NOMO-1 (cell line): ENCODE measurements around the gene USP40.
A peak's percentile ranks its signal among the peaks of the same experiment; 100 is the strongest.
"Not testable (repeated sequence)": the region's sequence is repeated elsewhere in the genome, so short reads cannot be mapped to it uniquely, and the experiment has no call there.

Experiments used
- DNase-seq, 2 experiments: peaks; one replicate each; lab custom pipeline; 2025; ENCODE audit not compliant: unreplicated experiment in 2 of 2; lab: John Stamatoyannopoulos, UW

The USP40 gene, protein sequence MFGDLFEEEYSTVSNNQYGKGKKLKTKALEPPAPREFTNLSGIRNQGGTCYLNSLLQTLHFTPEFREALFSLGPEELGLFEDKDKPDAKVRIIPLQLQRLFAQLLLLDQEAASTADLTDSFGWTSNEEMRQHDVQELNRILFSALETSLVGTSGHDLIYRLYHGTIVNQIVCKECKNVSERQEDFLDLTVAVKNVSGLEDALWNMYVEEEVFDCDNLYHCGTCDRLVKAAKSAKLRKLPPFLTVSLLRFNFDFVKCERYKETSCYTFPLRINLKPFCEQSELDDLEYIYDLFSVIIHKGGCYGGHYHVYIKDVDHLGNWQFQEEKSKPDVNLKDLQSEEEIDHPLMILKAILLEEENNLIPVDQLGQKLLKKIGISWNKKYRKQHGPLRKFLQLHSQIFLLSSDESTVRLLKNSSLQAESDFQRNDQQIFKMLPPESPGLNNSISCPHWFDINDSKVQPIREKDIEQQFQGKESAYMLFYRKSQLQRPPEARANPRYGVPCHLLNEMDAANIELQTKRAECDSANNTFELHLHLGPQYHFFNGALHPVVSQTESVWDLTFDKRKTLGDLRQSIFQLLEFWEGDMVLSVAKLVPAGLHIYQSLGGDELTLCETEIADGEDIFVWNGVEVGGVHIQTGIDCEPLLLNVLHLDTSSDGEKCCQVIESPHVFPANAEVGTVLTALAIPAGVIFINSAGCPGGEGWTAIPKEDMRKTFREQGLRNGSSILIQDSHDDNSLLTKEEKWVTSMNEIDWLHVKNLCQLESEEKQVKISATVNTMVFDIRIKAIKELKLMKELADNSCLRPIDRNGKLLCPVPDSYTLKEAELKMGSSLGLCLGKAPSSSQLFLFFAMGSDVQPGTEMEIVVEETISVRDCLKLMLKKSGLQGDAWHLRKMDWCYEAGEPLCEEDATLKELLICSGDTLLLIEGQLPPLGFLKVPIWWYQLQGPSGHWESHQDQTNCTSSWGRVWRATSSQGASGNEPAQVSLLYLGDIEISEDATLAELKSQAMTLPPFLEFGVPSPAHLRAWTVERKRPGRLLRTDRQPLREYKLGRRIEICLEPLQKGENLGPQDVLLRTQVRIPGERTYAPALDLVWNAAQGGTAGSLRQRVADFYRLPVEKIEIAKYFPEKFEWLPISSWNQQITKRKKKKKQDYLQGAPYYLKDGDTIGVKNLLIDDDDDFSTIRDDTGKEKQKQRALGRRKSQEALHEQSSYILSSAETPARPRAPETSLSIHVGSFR

DNA sequence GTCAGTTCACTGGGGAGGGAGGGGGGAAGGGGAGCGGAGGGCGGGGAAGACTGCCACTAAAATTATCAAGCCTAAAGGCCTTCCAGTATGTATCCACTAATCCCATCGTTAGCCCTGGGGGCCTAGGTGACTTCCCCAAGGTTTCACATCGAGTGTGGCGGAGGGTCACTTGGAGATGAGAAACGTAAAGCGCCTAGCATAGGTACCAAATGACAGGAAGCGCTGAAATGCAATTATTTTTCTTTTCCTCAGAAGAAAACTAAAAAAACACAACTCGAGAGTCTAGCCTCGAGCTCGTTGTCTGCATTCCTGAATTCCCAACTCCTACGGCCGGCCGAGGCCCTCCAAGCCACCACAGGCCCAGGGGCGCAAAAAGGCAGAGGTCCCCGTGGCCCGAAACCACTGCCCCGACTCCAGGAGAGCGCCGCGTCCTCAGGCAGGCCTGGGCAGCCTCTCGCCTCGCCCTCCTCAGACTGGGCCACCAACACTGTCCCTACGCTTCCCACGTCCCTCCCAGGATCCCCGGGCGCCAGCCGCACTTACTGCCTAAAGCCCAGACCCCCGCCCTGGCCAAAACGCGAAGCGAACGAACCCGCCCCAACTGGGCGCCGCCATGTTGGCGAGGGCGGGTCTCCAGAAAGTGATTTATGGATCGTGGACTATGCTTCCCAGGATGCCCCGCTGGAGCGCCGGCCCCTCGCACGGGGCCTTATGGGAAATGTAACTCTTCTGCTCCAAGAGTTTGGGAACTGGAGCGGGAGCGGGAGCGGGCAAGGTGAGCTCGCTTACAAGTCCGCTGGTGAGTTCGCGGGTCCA, at the start of gene USP40:
Gene USP40, minus strand, starts transcription at position 642 of the 816 bp plus-strand sequence. CDS start 1,228 bp downstream, outside the sequence.
- DNase-seq, result peak; percentile 69 to 74

DNA sequence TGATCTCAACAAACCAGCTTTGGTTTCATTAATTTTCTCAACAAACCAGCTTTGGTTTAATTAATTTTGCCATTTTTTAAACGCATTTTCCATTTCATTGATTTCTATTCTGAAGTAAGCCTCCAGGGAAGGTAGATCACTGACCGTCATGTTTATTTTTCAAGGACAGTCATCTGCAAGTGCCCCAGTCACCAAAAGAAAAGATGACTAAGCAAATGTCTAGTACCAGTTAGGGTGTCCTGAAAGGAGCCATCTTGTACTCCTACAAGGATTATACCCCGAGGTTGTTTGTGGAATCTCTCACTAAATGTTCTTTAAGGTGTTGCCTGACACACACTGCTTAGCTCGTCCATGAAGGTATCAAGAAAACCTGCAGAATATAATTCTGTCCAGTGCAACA, 44.7 kb upstream of the USP40 start:
- no peak for DNase-seq

DNA sequence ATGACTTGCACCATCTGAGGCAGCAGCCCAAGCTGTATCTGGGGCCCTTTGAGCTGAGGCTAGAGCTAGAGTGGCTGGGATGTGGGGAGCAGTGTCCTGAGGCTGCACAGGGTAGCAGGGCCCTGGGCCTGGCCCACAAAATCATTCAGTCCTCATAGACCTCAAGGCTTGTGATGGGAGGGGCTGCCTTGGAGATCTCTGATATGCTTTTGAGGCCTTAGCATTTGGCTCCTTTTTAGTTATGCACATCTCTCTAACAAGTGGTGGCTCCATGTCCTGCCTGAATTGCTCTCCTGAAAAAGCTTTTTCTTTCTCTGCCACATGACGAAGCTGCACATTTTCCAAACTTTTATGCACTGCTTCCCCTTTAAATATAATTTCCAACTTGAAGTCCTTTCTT, 39.1 kb upstream of the USP40 start:
- DNase-seq, result no peak

DNA sequence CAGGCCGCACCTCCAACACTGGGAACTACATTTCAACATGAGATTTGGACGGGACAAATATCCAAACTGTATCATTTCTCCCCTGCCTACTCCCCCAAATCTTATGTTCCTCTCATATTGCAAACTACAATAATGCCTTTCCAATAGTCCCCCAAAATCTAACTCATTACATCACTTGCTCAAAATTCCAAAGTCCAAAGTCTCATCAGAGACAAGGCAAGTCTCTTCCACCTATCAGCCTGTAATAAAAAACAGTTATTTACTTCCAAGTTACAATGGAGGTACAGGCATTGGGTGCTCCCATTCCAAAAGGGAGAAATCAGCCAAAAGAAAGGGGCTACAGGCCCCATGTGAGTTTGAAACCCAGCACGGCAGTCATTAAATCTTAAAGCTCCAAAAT, 38.2 kb upstream of the USP40 start:
- DNase-seq, result no peak

DNA sequence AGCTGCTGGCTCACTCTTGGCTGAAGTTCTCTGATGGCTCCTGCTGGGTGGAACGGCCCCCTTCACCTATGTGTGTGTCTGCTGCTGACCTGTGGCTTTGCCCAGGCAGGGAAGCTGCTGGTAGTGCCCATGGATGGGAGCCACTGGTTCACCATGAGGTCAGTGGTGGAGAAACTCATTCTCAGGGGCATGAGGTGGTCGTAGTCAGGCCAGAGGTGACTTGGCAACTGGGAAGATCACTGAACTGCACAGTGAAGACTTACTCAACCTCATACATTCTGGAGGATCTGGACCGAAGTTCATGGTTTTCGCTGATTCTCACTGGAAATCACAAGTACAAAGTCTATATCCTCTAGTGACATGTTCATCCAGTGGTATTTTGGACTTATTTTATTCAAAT, 36.9 kb upstream of the USP40 start:
- no peak for DNase-seq

DNA sequence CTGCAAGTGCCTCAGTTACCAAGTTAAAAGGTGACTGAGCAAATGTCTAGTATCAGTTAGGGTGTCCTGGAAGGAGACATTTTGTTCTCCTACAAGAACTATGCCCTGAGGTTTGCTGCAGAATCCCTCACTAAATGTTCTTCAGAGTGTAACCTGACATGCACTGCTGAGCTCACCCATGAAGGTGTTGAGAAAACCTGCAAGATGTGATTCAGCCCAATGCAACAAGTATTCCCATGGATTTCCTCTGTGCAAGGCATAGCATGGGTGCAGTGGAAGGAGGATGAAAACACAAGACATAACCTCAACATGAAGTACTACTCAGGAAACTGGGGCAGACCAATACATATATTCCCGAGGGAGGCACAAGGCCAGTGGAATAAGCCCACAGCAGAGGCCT, 35.5 kb upstream of the USP40 start:
- DNase-seq, result no peak

DNA sequence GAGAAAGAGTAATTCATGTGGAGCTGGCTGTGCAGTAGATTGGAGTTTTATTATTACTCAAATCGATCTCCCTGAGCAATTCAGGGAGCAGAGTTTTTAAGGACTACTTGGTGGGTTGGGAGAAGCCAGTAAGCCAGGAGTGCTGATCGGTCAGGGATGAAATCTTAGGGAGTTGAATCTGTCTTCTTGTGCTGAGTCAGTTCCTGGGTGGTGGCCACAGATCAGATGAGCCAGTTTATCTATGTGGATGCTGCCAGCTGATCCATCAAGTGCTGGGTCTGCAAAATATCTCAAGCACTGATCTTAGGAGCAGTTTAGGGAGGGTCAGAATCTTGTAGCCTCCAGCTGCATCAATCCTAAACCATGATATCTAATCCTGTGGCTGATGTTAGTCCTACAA, 33.8 kb upstream of the USP40 start:
- no peak for DNase-seq

DNA sequence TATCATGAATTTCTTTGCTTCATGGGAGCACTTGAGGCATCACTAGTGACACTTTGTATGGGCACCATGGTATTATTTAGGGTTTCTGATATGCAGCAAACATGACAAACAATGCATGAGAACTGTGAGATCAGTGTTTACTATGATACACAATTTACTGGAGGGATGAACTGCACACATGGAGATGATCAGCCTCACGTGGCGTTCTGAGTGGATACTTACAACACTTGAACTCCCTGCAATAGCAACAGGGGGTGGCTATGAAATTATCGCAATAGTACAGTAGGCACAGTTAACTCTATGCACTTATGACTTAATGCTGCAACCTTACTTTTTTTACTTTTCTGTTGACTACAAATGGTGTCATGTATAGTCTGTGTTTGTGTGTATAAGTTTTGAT, 32.4 kb upstream of the USP40 start:
- no peak for DNase-seq

DNA sequence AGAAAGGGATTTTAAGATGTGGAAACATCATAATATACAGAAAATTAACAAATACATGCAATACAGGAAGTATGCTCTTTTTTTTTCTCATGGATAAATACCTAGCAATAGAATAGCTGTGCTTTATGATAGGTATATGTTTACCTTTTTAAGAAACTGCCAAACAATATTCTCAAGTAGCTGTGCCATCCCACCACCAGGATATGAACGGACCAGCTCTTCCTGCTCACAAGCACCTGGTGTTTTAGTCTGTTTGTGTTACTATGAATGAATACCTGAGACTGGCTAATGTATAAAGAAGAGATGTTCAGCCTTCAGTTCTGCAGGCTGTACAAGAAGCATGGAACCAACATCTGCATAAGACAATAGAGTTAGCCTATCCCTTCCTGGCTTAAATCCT, 30.9 kb upstream of the USP40 start:
- DNase-seq, result no peak

DNA sequence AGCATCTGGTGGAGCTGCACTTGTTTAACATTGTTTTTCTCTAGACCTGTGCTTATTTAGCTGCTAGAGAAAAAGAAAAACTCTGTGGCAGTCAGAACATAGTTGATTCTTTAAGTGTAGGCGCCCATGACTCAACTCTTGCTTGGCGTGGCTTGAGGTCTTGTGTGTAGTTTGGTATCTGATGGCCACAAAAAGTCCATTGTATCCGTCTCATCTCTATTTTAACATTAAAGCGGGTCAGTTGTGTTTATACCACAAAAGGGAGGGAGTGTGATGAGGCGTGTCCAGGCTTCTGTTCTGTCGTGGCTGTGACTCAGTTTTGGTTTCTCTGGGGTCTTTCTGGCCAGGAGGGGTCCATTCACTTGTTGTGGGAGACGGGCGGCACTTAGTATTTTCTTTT, 26.6 kb upstream of the USP40 start:
- no peak for DNase-seq

DNA sequence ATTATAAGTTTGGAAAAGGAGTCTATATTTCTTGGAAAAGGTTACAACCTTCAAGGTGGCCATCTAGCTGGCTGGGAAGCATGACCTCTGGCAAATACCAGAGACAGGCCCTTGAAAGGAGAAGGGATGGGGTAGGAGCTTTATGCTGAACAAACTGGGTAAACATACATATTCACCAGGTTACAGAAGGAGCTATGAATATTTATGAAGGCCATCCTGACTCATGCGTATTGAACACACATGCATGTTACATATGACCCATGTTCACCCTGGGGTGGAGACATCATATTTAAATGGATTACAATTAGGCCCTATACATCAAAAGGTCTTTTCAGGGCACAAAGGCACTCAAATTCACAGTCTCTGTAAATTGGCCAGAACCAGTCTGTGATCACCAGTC, 26.1 kb upstream of the USP40 start:
- not testable (repeated sequence) for DNase-seq

DNA sequence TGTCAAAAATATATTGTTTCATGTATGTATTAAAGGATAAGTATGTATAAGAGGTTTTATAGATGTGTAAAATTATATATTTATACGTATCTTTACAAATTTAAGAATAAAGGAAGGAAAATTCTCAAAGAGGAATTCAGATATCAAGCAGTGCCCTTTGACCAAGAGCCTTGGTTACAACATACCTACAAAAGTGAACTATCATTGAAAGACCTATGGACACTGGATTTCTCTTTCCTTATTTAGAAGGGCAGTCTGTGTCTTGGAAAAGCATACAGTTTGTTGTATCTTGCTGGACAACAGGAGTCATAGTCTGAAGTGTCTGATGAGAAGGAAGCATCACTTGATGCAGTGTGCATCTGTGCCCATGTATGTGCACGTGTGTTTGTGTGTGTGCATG, 21.8 kb upstream of the USP40 start:
- DNase-seq, result no peak

DNA sequence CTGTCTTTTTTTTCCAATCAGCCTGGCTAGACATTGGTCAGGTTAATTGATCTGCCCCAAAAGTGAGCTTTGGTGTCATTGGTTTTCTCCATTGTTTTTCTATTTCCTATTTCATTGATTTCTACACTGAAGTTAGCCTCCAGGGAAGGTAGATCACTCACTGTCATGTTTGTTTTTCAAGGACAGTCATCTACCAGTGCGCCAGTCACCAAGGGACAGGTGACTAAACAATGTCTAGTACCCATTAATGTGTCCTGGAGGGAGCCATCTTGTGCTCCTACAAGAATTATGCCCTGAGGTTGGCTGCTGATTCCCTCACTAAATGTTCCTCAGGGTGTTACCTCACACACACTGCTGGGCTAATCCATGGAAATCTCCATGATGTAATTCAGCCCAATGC, 17.6 kb upstream of the USP40 start:
- DNase-seq, result no peak

DNA sequence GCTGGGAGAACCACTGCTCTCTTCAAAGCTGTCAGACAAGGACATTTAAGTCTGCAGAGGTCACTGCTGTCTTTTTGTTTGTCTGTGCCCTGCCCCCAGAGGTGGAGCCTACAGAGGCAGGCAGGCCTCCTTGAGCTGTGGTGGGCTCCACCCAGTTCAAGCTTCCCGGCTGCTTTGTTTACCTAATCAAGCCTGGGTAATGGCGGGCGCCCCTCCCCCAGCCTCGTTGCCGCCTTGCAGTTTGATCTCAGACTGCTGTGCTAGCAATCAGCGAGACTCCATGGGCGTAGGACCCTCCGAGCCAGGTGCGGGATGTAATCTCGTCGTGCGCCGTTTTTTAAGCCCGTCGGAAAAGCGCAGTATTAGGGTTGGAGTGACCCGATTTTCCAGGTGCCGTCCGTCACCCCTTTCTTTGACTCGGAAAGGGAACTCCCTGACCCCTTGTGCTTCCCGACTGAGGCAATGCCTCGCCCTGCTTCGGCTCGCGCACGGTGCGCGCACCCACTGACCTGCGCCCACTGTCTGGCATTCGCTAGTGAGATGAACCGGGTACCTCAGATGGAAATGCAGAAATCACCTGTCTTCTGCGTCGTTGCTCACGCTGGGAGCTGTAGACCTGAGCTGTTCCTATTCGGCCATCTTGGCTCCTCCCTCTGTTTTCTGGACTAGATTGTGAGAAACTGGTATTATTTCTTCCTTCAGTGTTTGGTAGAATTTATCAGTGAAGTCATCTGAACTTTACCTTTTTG, 16.8 kb upstream of the USP40 start:
- DNase-seq, result not testable (repeated sequence)

DNA sequence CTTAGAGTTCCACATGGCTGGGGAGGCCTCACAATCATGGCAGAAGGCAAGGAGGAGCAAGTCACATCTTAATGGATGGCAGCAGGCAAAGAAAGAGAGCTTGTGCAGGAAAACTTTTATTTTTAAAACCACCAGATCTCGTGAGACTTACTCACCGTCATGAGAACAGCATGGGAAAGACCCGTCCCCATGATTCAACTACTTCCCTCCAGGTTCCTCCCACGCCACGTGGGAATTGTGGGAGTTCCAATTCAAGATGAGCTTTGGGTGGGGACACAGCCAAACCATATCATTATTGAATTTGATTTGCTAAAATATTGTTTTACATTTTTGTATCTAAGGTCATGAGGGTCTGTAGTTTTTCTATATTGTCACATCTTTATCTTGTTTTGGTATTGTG, 10.8 kb upstream of the USP40 start:
- DNase-seq, result not testable (repeated sequence)

DNA sequence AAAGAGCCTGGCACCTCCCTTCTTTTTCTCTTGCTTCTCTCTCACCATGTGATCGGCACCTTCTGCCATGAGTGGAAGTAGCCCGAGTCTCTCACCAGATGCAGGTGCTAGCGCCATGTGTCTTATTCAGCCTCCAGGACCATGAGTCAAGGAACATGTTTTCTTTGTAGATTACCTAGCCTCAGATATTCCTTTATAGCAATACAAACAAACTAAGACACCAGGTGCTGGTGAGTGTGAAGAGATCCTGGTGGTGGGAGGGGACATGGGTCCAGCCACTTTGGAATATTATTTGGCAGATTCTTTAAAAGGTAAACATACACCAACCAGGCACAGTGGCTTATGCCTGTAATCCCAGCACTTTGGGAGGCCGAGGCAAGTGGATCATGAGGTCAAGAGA, 5.9 kb upstream of the USP40 start:
- no peak for DNase-seq

DNA sequence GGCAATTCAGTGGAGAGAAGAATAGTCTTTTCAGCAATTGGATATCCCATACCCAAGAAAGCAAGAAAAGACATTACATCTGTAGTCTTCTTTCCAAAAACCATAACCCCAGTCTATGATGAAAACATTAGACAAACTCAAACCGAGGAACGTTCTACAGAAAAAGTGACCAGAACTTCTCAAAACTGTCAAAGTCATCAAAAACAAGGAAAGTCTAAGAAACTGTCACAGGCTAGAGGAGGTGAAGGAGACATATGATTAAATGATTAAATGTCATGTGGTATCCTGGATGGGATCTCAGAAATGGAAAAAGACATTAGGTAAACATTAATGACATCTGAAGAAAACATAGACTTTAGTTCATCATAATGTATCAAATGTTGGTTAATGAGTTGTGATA, 4.9 kb upstream of the USP40 start:
- DNase-seq, result no peak

DNA sequence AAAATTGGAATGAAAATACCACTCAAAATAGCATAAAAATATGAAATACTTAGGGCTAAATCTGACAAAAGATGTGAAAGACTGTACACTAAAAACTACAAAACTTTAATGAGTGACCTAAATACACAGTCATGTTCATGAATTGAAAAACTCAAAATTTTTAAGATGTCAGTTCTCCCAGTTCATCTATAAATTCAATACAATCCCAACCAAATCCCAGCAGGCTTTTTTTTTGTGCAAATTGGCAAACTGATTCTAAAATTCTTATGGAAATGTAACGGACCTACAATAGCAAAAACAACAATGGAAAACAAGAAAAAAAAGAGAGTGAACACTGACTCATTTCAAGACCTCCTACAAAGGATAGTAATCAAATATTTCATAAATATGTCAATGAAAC, 4.4 kb upstream of the USP40 start:
- DNase-seq, result no peak

DNA sequence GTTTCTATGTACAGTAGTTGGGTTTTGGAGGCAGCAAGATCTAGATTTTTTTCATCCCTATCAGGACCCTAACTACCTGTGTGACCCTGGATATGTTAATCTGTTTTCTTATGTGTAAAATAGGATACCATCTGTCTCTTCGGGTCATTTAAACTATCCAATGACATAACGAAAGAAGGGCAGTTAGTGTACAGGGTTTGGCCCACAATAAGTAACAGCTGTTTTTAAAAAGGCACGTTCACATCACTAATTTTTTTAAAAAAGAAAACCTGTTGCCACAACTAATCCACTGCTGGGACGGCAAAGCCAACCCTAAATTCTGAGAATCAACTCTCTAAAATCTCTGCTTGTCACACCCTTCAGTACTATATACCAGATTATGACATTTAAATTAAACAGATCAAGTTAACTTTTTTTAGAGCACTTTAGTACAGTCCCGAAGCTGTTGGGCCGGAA, 869 bp downstream of the USP40 start:
- DNase-seq, result peak in 1 of 2 experiments; percentile 51
